PFSK-1 (cell line): ENCODE measurements around the gene CTNNA3.

ENCODE experiments used
- FOXP2 ChIP-seq: optimal IDR thresholded peaks from 2 replicates; pipeline ENCODE3; 2011; ENCODE audit warnings: borderline replicate concordance, control low read depth, inconsistent platforms; ENCODE audit not compliant: insufficient read depth; ENCODE audit errors: extremely low read length, extremely low read depth
- POLR2AphosphoS5 ChIP-seq: IDR thresholded peaks from 2 replicates; pipeline ENCODE4 v1.6.1; 2012; ENCODE audit warnings: low read depth, mild to moderate bottlenecking, control low read depth, low read length, moderate library complexity
- SIN3A ChIP-seq: IDR thresholded peaks from 2 replicates; pipeline ENCODE4 v1.6.1; 2012; ENCODE audit warnings: mild to moderate bottlenecking, low read length, moderate library complexity, borderline replicate concordance; ENCODE audit not compliant: insufficient read depth
- TAF1 ChIP-seq: IDR thresholded peaks from 2 replicates; pipeline ENCODE4 v1.6.1; 2012; ENCODE audit warnings: low read length, control low read depth, borderline replicate concordance; ENCODE audit not compliant: insufficient read depth
- TF ChIP-seq, protein P1 (sequence below), 2 experiments: IDR thresholded peaks; 2 replicates each; pipeline versions ENCODE4 v1.6.1 to v1.8.0; 2011 to 2012; ENCODE audit warnings: low read depth in 2 of 2, low read length in 2 of 2, control low read depth in 1 of 2, inconsistent platforms in 1 of 2, mild to moderate bottlenecking in 1 of 2, moderate library complexity in 1 of 2; ENCODE audit not compliant: insufficient read depth in 1 of 2

The CTNNA3 gene

GRCh38 chr10:66026321-66026720 is 1669.7 kb downstream of the CTNNA3 start:
- TF ChIP-seq SIN3A (no peak), POLR2AphosphoS5 (no peak), TAF1 (no peak), FOXP2 (no peak)
- TF ChIP-seq, protein P1, sequence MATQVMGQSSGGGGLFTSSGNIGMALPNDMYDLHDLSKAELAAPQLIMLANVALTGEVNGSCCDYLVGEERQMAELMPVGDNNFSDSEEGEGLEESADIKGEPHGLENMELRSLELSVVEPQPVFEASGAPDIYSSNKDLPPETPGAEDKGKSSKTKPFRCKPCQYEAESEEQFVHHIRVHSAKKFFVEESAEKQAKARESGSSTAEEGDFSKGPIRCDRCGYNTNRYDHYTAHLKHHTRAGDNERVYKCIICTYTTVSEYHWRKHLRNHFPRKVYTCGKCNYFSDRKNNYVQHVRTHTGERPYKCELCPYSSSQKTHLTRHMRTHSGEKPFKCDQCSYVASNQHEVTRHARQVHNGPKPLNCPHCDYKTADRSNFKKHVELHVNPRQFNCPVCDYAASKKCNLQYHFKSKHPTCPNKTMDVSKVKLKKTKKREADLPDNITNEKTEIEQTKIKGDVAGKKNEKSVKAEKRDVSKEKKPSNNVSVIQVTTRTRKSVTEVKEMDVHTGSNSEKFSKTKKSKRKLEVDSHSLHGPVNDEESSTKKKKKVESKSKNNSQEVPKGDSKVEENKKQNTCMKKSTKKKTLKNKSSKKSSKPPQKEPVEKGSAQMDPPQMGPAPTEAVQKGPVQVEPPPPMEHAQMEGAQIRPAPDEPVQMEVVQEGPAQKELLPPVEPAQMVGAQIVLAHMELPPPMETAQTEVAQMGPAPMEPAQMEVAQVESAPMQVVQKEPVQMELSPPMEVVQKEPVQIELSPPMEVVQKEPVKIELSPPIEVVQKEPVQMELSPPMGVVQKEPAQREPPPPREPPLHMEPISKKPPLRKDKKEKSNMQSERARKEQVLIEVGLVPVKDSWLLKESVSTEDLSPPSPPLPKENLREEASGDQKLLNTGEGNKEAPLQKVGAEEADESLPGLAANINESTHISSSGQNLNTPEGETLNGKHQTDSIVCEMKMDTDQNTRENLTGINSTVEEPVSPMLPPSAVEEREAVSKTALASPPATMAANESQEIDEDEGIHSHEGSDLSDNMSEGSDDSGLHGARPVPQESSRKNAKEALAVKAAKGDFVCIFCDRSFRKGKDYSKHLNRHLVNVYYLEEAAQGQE (IDR thresholded peaks at IDR 0.05; ENCODE audit: insufficient read depth in 1 of 2, low read depth in 2 of 2, low read length in 2 of 2) = no peak

DNA sequence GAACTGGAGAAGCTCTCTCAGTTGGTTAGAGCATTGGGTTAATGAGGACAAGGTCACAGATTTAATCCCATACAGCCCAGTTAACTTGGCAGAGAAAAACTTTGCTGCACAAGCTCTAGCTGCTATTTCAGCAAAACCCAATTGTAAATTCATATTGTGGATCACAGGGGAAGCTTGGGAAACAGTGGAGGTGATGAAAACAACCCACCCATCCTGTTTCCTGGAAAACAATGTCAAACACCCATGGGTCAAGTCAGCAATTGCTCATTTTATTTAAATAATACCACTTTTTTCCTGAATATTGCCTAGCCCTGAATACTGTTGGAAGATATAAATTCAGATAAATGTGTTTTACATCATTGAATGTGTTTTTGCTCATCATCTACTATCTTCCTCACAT is 1670.8 kb downstream of the CTNNA3 start:
- TF ChIP-seq TAF1 (no peak), SIN3A (no peak), POLR2AphosphoS5 (no peak), FOXP2 (no peak)
- TF ChIP-seq, protein P1 (IDR thresholded peaks at IDR 0.05; ENCODE audit: insufficient read depth in 1 of 2, low read depth in 2 of 2, low read length in 2 of 2) = no peak

GRCh38 chr10:66021423-66021822 is 1674.6 kb downstream of the CTNNA3 start:
- TF ChIP-seq POLR2AphosphoS5 (no peak), SIN3A (no peak), TAF1 (no peak), FOXP2 (no peak)
- TF ChIP-seq, protein P1 (IDR thresholded peaks at IDR 0.05; ENCODE audit: insufficient read depth in 1 of 2, low read depth in 2 of 2, low read length in 2 of 2) = no peak

- no peak for TF ChIP-seq TAF1
- no peak for TF ChIP-seq SIN3A
- no peak for TF ChIP-seq POLR2AphosphoS5
- no peak for TF ChIP-seq FOXP2
- TF ChIP-seq, protein P1 (IDR thresholded peaks at IDR 0.05; ENCODE audit: insufficient read depth in 1 of 2, low read depth in 2 of 2, low read length in 2 of 2) = no peak
These were observed 1687.8 kb downstream of the CTNNA3 start for GRCh38 chr10:66008221-66008620.

DNA sequence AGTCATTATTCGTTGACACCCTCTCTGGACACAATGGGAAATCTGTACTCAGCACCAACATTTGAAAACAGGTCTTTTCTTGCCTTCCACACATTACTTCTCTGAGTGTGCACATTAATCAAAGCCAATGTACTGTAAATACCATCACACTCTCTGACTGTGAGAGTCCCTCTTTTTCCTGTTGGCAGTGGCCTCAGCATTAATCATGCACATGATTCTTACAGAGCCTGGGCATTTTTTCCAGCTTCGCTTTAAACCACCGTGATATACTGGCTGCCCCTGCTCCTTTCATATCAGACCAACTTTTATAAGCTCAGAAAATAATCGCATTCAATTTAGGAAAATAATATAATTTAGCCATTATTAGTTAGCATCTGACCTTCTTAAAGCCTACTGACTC is 1689.6 kb downstream of the CTNNA3 start:
- TF ChIP-seq SIN3A (no peak), FOXP2 (no peak), TAF1 (no peak), POLR2AphosphoS5 (no peak)
- TF ChIP-seq, protein P1 (IDR thresholded peaks at IDR 0.05; ENCODE audit: insufficient read depth in 1 of 2, low read depth in 2 of 2, low read length in 2 of 2) = no peak
